Measurements from ENCODE around the gene IL10RA. TPM values are rescaled to one million over a fixed set of nuclear protein-coding genes. Genes with fewer than 3 reads are reported as not detected.
A peak's percentile ranks its signal among the peaks of the same experiment; 100 is the strongest.

IL10RA gene
- 100 to 1,000 TPM; 195 to 450 (median 375) TPM for total RNA-seq
- 422 TPM for total RNA-seq (2013)
- total RNA-seq: 62.5 to 958 (median 496) reads per million in 29 experiments

- peaks cover 75 to 83% (median 76%) of the 10 kb centered on the region in 3 donors for H3K4me1 Mint-ChIP-seq
- peaks cover 15 to 37% of the 10 kb centered on the region in 2 donors for H3K36me3 ChIP-seq (ENCODE audit: control insufficient read depth in 2 of 2, extremely low read depth in 1 of 2, insufficient read depth in 1 of 2, low read length in 1 of 2)
- peak; percentile 51 to 90 (median 73) for DNase-seq
- H3K9me3 ChIP-seq: no peaks in the 10 kb centered on the region
- ChIA-PET POLR2A (interaction anchor here (0.5 to 3.5 kb wide), 11 partner anchors 9 to 69 kb away, joined by 3 to 16 read pairs (median 4); no protein-coding TSS in a partner anchor), CTCF (interaction anchor here (0.6 to 5.0 kb wide), 8 partner anchors 12 to 169 kb away, joined by 3 to 52 read pairs (median 6); no protein-coding TSS in a partner anchor)
- H3K27me3 ChIP-seq (replicated peaks in 1 of 2; ENCODE audit: control insufficient read depth in 2 of 2, extremely low read depth in 1 of 2, insufficient read depth in 2 of 2, low read length in 1 of 2): no peaks in the 10 kb centered on the region
- H3K4me1 ChIP-seq (ENCODE audit: control insufficient read depth in 1 of 2, extremely low read depth in 1 of 2, insufficient read depth in 2 of 2, low read length in 2 of 2): peaks cover 23 to 66% of the 10 kb centered on the region in 2 experiments
- H3K36me3 Mint-ChIP-seq: peaks cover 48% of the 10 kb centered on the region
- no peaks in the 10 kb centered on the region for H3K27me3 Mint-ChIP-seq
- no peaks in the 10 kb centered on the region for H3K9me3 Mint-ChIP-seq
- peak; percentile 83 to 88 (median 86) for ATAC-seq (replicated peaks in 1 of 4)
- WGBS (ENCODE audit: insufficient coverage): under 1% methylated on average over 55 of the region's 71 CpGs
- H3K4me3 ChIP-seq (ENCODE audit: control insufficient read depth in 1 of 2, extremely low read depth in 1 of 2, low read length in 1 of 2): peak within 1 kb of the TSS; percentile 89 to 96
- H3K27ac Mint-ChIP-seq: peak within 1 kb of the TSS; percentile 94 to 96
- H3K27ac ChIP-seq (ENCODE audit: low read length): peak within 1 kb of the TSS; percentile 89
- peak within 1 kb of the TSS; percentile 91 to 95 (median 93) for H3K4me3 Mint-ChIP-seq
These were observed at the start of gene IL10RA for GRCh38 chr11:117985953-117986887. IL10RA (plus strand) TSS chr11:117986394; CDS start chr11:117986468, 74 bp downstream.

GRCh38 chr11:117936973-117937372 lies 49.2 kb upstream of the IL10RA start:
- DNase-seq (no peak), ATAC-seq (replicated peaks in 1 of 4) (no peak)
- ChIA-PET POLR2A (no interaction called here), CTCF (interaction anchor here in 1 of 2 donors (1.1 kb wide), 1 partner anchor 113 kb away, joined by 3 read pairs; no protein-coding TSS in a partner anchor)
- no CpG with 5 or more reads among the region's 6 CpGs for WGBS (ENCODE audit: insufficient coverage)
- Histone ChIP-seq H3K27me3 (replicated peaks in 1 of 2; ENCODE audit: control insufficient read depth in 2 of 2, extremely low read depth in 1 of 2, insufficient read depth in 2 of 2, low read length in 1 of 2) (peaks cover 0 to 9% of the 10 kb centered on the region in 2 experiments), H3K4me1 (ENCODE audit: control insufficient read depth in 1 of 2, extremely low read depth in 1 of 2, insufficient read depth in 2 of 2, low read length in 2 of 2) (peaks cover 0 to 7% of the 10 kb centered on the region in 2 experiments), H3K4me3 (ENCODE audit: control insufficient read depth in 1 of 2, extremely low read depth in 1 of 2, low read length in 1 of 2) (no peak overlapping the region), H3K27ac (ENCODE audit: low read length) (no peak overlapping the region), H3K36me3 (ENCODE audit: control insufficient read depth in 2 of 2, extremely low read depth in 1 of 2, insufficient read depth in 1 of 2, low read length in 1 of 2) (no peaks in the 10 kb centered on the region), H3K9me3 (no peaks in the 10 kb centered on the region)
- Mint-ChIP-seq H3K27ac (no peak overlapping the region), H3K36me3 (no peaks in the 10 kb centered on the region), H3K4me1 (peaks cover 13 to 21% (median 18%) of the 10 kb centered on the region in 3 donors), H3K9me3 (no peaks in the 10 kb centered on the region), H3K4me3 (no peak overlapping the region), H3K27me3 (no peaks in the 10 kb centered on the region)

DNA sequence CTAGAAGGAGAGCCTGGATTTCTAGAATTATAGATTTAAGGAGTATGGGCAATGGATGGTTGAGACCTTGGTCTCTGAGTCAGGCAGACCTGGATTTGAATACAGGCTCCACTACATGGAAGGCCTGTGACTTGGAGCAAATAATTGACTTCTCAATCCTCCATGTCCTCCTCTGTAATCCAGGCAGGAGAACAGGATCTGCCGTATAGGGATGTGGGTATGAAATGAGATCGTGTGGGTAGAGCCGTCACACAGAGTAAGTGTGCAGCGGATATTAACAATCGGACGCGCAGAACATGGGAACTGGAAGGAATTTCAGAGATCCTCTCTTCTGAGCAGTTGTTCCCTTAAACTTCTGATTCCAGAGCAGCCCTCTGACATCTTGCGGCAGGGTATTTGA lies 45.5 kb upstream of the IL10RA start:
- Histone ChIP-seq H3K4me1 (ENCODE audit: control insufficient read depth in 1 of 2, extremely low read depth in 1 of 2, insufficient read depth in 2 of 2, low read length in 2 of 2) (peaks cover 0 to 4% of the 10 kb centered on the region in 2 experiments), H3K27me3 (replicated peaks in 1 of 2; ENCODE audit: control insufficient read depth in 2 of 2, extremely low read depth in 1 of 2, insufficient read depth in 2 of 2, low read length in 1 of 2) (peaks cover 0 to 9% of the 10 kb centered on the region in 2 experiments), H3K27ac (ENCODE audit: low read length) (no peak overlapping the region), H3K4me3 (ENCODE audit: control insufficient read depth in 1 of 2, extremely low read depth in 1 of 2, low read length in 1 of 2) (no peak overlapping the region), H3K36me3 (ENCODE audit: control insufficient read depth in 2 of 2, extremely low read depth in 1 of 2, insufficient read depth in 1 of 2, low read length in 1 of 2) (no peaks in the 10 kb centered on the region), H3K9me3 (no peaks in the 10 kb centered on the region)
- H3K4me3 Mint-ChIP-seq: no peak overlapping the region
- H3K4me1 Mint-ChIP-seq: peaks cover 8 to 20% (median 13%) of the 10 kb centered on the region in 3 donors
- POLR2A ChIA-PET: no interaction called here
- no peak overlapping the region for H3K27ac Mint-ChIP-seq
- WGBS (ENCODE audit: insufficient coverage): 100% methylated on average over 5 of the region's 8 CpGs
- H3K9me3 Mint-ChIP-seq: no peaks in the 10 kb centered on the region
- DNase-seq: no peak
- CTCF ChIA-PET: no interaction called here
- H3K36me3 Mint-ChIP-seq: peaks cover 5% of the 10 kb centered on the region
- H3K27me3 Mint-ChIP-seq: no peaks in the 10 kb centered on the region
- ATAC-seq (replicated peaks in 1 of 4): no peak

GRCh38 chr11:117941163-117941707 lies 45.0 kb upstream of the IL10RA start:
- Histone ChIP-seq H3K9me3 (no peaks in the 10 kb centered on the region), H3K4me3 (ENCODE audit: control insufficient read depth in 1 of 2, extremely low read depth in 1 of 2, low read length in 1 of 2) (no peak overlapping the region), H3K27ac (ENCODE audit: low read length) (no peak overlapping the region), H3K4me1 (ENCODE audit: control insufficient read depth in 1 of 2, extremely low read depth in 1 of 2, insufficient read depth in 2 of 2, low read length in 2 of 2) (peaks cover 0 to 4% of the 10 kb centered on the region in 2 experiments), H3K36me3 (ENCODE audit: control insufficient read depth in 2 of 2, extremely low read depth in 1 of 2, insufficient read depth in 1 of 2, low read length in 1 of 2) (no peaks in the 10 kb centered on the region), H3K27me3 (replicated peaks in 1 of 2; ENCODE audit: control insufficient read depth in 2 of 2, extremely low read depth in 1 of 2, insufficient read depth in 2 of 2, low read length in 1 of 2) (peaks cover 0 to 9% of the 10 kb centered on the region in 2 experiments)
- no peaks in the 10 kb centered on the region for H3K9me3 Mint-ChIP-seq
- peaks cover 8 to 23% (median 13%) of the 10 kb centered on the region in 3 donors for H3K4me1 Mint-ChIP-seq
- no peak overlapping the region for H3K27ac Mint-ChIP-seq
- CTCF ChIA-PET: interaction anchor here in 1 of 2 donors (0.7 kb wide), 1 partner anchor 18 kb away, joined by 3 read pairs; no protein-coding TSS in a partner anchor
- ATAC-seq (replicated peaks in 1 of 4): no peak
- no peak overlapping the region for H3K4me3 Mint-ChIP-seq
- H3K27me3 Mint-ChIP-seq: no peaks in the 10 kb centered on the region
- H3K36me3 Mint-ChIP-seq: peaks cover 5% of the 10 kb centered on the region
- no peak for DNase-seq
- WGBS (ENCODE audit: insufficient coverage): 100% methylated on average over 2 of the region's 4 CpGs
- POLR2A ChIA-PET: interaction anchor here in 1 of 2 donors (0.6 kb wide), 1 partner anchor 1462 kb away, joined by 9 read pairs; no protein-coding TSS in a partner anchor

- H3K27ac Mint-ChIP-seq: no peak overlapping the region
- 97% methylated on average over 4 of the region's 6 CpGs for WGBS (ENCODE audit: insufficient coverage)
- Histone ChIP-seq H3K27me3 (replicated peaks in 1 of 2; ENCODE audit: control insufficient read depth in 2 of 2, extremely low read depth in 1 of 2, insufficient read depth in 2 of 2, low read length in 1 of 2) (peaks cover 0 to 9% of the 10 kb centered on the region in 2 experiments), H3K9me3 (no peaks in the 10 kb centered on the region), H3K36me3 (ENCODE audit: control insufficient read depth in 2 of 2, extremely low read depth in 1 of 2, insufficient read depth in 1 of 2, low read length in 1 of 2) (no peaks in the 10 kb centered on the region), H3K4me1 (ENCODE audit: control insufficient read depth in 1 of 2, extremely low read depth in 1 of 2, insufficient read depth in 2 of 2, low read length in 2 of 2) (peaks cover 2 to 10% of the 10 kb centered on the region in 2 experiments), H3K27ac (ENCODE audit: low read length) (no peak overlapping the region), H3K4me3 (ENCODE audit: control insufficient read depth in 1 of 2, extremely low read depth in 1 of 2, low read length in 1 of 2) (no peak overlapping the region)
- ATAC-seq (replicated peaks in 1 of 4): no peak
- ChIA-PET POLR2A (interaction anchor here in 1 of 2 donors (0.6 kb wide), 1 partner anchor 1461 kb away, joined by 9 read pairs; no protein-coding TSS in a partner anchor), CTCF (interaction anchor here (0.7 to 1.4 kb wide), 4 partner anchors 7 to 135 kb away, joined by 3 to 4 read pairs (median 3); no protein-coding TSS in a partner anchor)
- peaks cover 14 to 30% (median 18%) of the 10 kb centered on the region in 3 donors for H3K4me1 Mint-ChIP-seq
- H3K36me3 Mint-ChIP-seq: peaks cover 5% of the 10 kb centered on the region
- no peaks in the 10 kb centered on the region for H3K27me3 Mint-ChIP-seq
- no peak for DNase-seq
- no peaks in the 10 kb centered on the region for H3K9me3 Mint-ChIP-seq
- no peak overlapping the region for H3K4me3 Mint-ChIP-seq
These were observed 44.1 kb upstream of the IL10RA start for GRCh38 chr11:117941976-117942654.
